GM18505 (cell line): ENCODE measurements around the gene MMS22L.

ENCODE experiments used
- ATAC-seq: cut with Tn5 transposase; IDR thresholded peaks from one replicate; pipeline ENCODE4 v1.9.1; 2021; ENCODE audit not compliant: unreplicated experiment
- POLR2A ChIP-seq: IDR thresholded peaks from 4 replicates; pipeline ENCODE4 v1.6.1; 2011; ENCODE audit warnings: borderline replicate concordance; ENCODE audit not compliant: insufficient read depth, insufficient read length; ENCODE audit errors: extremely low read depth

MMS22L gene

GRCh38 chr6:97291896-97292295, 8.9 kb upstream of the MMS22L start:
- no peak for TF ChIP-seq POLR2A
- ATAC-seq: no peak

GRCh38 chr6:97289332-97289731, 6.3 kb upstream of the MMS22L start:
- no peak for ATAC-seq
- TF ChIP-seq POLR2A: no peak

GRCh38 chr6:97288188-97288587, 5.2 kb upstream of the MMS22L start:
- no peak for TF ChIP-seq POLR2A
- ATAC-seq: no peak

DNA sequence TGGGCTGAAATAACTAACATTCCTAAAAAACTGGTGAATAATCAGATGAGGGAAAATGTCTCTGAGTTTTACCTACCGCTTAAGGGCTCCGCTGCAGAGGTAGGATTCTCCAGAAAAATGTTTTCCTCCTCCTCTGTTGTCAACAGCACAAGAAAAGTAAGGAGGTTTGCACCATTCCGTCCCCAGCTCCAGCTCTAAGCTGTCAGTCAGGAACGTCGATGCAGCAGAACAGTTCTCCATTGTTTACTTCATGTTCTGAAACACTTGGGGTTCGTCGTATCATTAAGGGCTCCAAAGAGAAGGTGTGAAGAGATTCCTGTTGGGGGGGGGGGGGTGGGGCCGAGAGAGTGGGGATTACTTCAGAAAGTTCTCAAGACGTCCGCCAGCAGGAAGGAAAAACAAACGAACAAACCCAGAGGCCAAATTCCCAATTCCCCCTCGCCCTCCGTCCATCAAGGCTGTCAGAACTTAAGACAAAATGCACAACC, 734 bp downstream of the MMS22L start:
- no peak for TF ChIP-seq POLR2A
- no peak for ATAC-seq

- no peak for ATAC-seq
- TF ChIP-seq POLR2A: no peak
Measured at GRCh38 chr6:97280766-97281165, 2.2 kb downstream of the MMS22L start.

- TF ChIP-seq POLR2A: no peak
- no peak for ATAC-seq
Measured at GRCh38 chr6:97275804-97276203, 7.2 kb downstream of the MMS22L start.

- no peak for TF ChIP-seq POLR2A
- ATAC-seq: no peak
Measured at GRCh38 chr6:97269821-97270220, 13.2 kb downstream of the MMS22L start.

GRCh38 chr6:97262676-97263075, 20.3 kb downstream of the MMS22L start:
- ATAC-seq: no peak
- TF ChIP-seq POLR2A: no peak

DNA sequence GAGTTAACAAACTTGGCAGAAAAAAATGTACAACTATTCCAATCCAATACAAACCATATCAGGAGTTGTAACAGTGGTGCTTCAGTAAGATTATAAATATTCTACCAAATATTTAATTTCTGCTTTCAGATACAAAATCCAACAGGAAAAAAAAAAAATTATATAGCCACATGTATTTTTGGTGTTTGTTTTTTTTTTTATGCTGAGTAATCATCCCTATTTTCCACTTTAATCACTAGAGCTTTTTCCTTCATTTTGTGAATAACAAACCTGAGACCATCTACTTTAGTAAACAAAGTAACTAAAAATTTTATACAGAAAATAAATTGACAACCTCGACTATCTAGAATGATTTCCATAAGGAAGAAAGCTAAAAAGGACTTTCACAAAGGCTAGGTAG, 36.2 kb downstream of the MMS22L start:
- TF ChIP-seq POLR2A: no peak
- no peak for ATAC-seq

GRCh38 chr6:97240222-97240621, 42.8 kb downstream of the MMS22L start:
- TF ChIP-seq POLR2A: no peak
- ATAC-seq: no peak

- TF ChIP-seq POLR2A: no peak
- no peak for ATAC-seq
Measured at GRCh38 chr6:97231911-97232310, 51.1 kb downstream of the MMS22L start.

DNA sequence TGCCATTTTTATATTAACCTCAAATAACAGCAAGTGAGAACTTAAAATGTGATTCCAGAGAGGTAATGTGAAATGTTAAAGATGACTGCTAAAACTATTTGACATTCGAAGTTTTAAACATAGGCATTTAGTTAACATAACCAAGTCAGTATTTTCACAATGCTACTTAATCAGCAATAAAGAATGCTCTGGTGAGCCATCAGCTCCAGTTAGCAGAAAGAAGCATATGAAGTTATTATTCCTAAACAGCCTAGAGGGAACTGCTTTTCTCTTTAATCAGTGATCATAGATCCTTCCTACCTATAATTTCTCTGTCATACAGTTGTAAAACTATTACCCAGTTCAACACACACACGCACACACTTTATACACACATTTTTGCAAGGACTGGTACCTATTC, 60.1 kb downstream of the MMS22L start:
- no peak for ATAC-seq

DNA sequence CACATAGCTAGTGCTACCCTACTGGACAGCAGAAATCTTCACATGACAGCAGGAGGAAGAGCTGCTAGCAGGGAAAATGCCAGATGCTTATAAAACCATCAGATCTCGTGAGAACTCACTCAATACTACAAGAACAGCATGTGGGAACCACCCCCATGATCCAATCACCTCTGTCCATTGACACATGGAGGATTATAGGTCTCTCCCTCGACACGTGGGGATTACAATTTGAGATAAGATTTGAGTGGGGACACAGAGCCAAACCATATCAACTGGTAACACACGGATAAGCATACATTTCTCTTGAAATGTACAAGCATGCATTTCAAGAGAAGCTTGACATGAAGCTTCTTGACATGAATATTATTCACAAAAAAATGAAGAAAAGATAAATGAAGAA, 64.1 kb downstream of the MMS22L start:
- no peak for ATAC-seq
- TF ChIP-seq POLR2A: no peak

More for the DNA sequence above, 60.1 kb downstream of the MMS22L start:
- no peak for TF ChIP-seq POLR2A

DNA sequence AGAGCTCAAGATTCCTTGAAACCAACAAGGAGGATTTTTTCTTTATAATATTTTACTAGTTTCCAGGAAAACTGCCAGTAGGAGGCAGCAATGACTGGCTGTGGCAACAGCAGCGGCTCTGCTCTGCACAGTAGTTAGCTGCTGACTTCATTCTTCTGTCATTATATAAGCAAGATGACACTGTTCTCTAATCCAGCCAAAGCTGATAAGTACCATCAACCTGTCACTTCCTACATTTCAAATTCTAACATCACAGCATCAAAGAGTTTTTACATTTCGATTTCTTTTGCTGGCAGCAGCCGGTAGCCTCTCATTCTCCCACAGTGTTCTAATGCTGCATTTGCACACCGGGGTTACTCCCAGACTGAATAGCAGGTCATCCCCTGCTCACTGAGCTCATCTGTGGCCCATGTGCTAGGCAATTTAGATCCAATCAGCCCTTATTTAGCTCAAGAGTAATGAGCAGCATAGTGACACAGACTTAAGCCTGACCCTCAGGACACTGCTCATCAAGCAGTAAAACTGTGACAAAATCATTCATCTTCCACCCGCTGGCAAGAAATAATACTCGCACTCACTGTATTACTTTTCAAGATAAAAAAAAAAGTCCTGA, 67.8 kb downstream of the MMS22L start:
- TF ChIP-seq POLR2A: no peak
- ATAC-seq: no peak

- ATAC-seq: no peak
- no peak for TF ChIP-seq POLR2A
Measured at GRCh38 chr6:97214671-97215070, 68.3 kb downstream of the MMS22L start.
